HG02571 (cell line): ENCODE results near the gene BEND3.
"Not testable (repeated sequence)": the region's sequence is repeated elsewhere in the genome, so short reads cannot be mapped to it uniquely, and the experiment has no call there.

Source experiments
- ATAC-seq: cut with Tn5 transposase; IDR thresholded peaks from one replicate; pipeline ENCODE4 v1.9.1; 2021; ENCODE audit warnings: mild to moderate bottlenecking, moderate library complexity; ENCODE audit not compliant: unreplicated experiment

The BEND3 gene

GRCh38 chr6:107114926-107115694 lies at the start of gene BEND3:
BEND3 (minus strand) TSS chr6:107115515; CDS start chr6:107099285, 16,230 bp downstream.
- ATAC-seq, result peak; percentile 20

- ATAC-seq, result not testable (repeated sequence)
Measured at GRCh38 chr6:107164299-107164698, 49.0 kb upstream of the BEND3 start.

- ATAC-seq, result no peak
Measured at GRCh38 chr6:107161521-107161920, 46.2 kb upstream of the BEND3 start.

GRCh38 chr6:107156617-107157016 lies 41.3 kb upstream of the BEND3 start:
- no peak for ATAC-seq

- no peak for ATAC-seq
Measured at GRCh38 chr6:107154801-107155160, 39.5 kb upstream of the BEND3 start.

GRCh38 chr6:107154131-107154800 lies 39.0 kb upstream of the BEND3 start:
- no peak for ATAC-seq

GRCh38 chr6:107152638-107153430 lies 37.5 kb upstream of the BEND3 start:
- ATAC-seq, result no peak

- no peak for ATAC-seq
Measured at GRCh38 chr6:107144666-107145065, 29.4 kb upstream of the BEND3 start.

- ATAC-seq, result no peak
Measured at GRCh38 chr6:107144014-107144413, 28.7 kb upstream of the BEND3 start.

GRCh38 chr6:107140581-107140980 lies 25.3 kb upstream of the BEND3 start:
- ATAC-seq, result no peak

GRCh38 chr6:107136324-107136723 lies 21.0 kb upstream of the BEND3 start:
- not testable (repeated sequence) for ATAC-seq

- not testable (repeated sequence) for ATAC-seq
Measured at GRCh38 chr6:107135048-107135680, 19.8 kb upstream of the BEND3 start.

- no peak for ATAC-seq
Measured at GRCh38 chr6:107132330-107132954, 17.1 kb upstream of the BEND3 start.

- ATAC-seq, result no peak
Measured at GRCh38 chr6:107129370-107129925, 14.1 kb upstream of the BEND3 start.

GRCh38 chr6:107128577-107128976 lies 13.3 kb upstream of the BEND3 start:
- ATAC-seq, result no peak

GRCh38 chr6:107128175-107128574 lies 12.9 kb upstream of the BEND3 start:
- ATAC-seq, result no peak

GRCh38 chr6:107125771-107126170 lies 10.5 kb upstream of the BEND3 start:
- ATAC-seq, result no peak

GRCh38 chr6:107124934-107125348 lies 9.6 kb upstream of the BEND3 start:
- peak; percentile 74 for ATAC-seq

- no peak for ATAC-seq
Measured at GRCh38 chr6:107123501-107123900, 8.2 kb upstream of the BEND3 start.

GRCh38 chr6:107122748-107123147 lies 7.4 kb upstream of the BEND3 start:
- no peak for ATAC-seq
